ENCODE measurements around the gene TBC1D7.

GRCh38 chr6:13346245-13346644 is 17.9 kb upstream of the TBC1D7 start:
- TF ChIP-seq CTCF (IDR thresholded peaks at IDR 0.05) (no peak), POLR2A (IDR thresholded peaks at IDR 0.05) (no peak)

All from uterus (tissue), 2 donors.